K562 treated with DMSO at 1 percent for 12 hours (cell line): ENCODE data around the gene PDE11A. TPM values are rescaled to one million over a fixed set of nuclear protein-coding genes. Genes with fewer than 3 reads are reported as not detected.

Experiments
- total RNA-seq: library from RNA; unstranded; fragments of 300-600 nt; gene quantifications from 2 replicates; pipeline ENCODE4 v1.2.3, GENCODE V29; 2022; ENCODE audit not compliant: insufficient read depth

Gene PDE11A
- total RNA-seq: 0.93 and 5.5 TPM in 2 replicates

DNA sequence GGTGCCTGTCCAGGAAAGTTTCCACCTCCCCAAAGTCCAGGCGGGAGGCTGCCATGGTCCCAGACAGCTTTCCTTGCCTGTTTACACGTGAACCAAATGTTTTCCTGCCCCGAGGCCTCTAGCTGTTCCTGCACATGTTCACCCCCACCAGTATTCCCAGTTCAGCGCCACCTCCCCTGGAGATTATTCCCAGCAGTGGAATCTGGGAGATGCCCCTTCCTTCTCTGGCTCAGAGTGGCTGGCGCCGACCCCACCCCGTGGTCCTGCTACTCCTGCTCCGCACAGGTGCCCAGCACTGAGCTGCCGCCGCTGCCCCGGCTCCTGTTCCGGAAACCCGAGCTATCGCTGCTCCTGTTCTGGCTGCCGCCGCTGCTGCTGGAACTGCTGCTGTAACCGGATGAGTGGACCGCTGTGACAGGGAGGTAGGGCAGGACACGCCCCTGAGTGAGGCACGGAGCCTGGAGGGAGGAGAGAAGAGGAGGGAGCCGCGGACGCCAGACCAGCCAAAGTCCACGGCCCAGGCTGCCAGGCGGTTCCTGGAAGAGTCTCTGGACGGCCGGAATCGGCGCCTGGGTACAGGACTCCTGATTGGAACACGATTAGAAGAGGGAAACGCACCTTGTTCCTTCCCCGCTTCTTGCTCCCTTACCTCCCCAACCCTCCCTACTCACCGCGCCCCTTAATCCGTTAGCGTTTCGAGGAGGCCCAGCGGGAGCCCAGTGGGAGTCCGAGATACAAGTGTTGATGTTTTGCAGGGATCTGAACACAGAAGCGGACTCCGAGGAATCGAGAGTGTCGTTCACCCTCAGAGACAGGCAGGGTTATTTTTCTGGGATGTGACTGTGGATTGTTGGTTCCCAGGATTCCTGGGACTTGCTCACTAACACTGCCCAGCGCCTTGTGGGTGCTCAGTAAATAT lies at the start of gene PDE11A:
PDE11A (minus strand) TSS at position 395 of the 919 bp plus-strand sequence; CDS start at position 55, 340 bp downstream.

GRCh38 chr2:178112202-178113152 lies 39.9 kb upstream of the PDE11A start, which contains the start of gene RBM45:
Gene RBM45, plus strand, starts transcription at chr2:178112437. Its CDS starts 110 bp downstream, at chr2:178112547.

Other genes with a start within 250 kb of the PDE11A start
- 7.0 and 14.9 TPM in 2 replicates for gene RBM45, start 39.7 kb upstream of the PDE11A start, total RNA-seq
- gene OSBPL6, start 121.7 kb upstream of the PDE11A start, total RNA-seq: 3.3 and 11.0 TPM in 2 replicates